ELF-1 (cell line): ENCODE data around the gene FRMD8.

ENCODE experiments used
- DNase-seq: peaks from one replicate; pipeline ENCODE4 v3.0.0-alpha.2; 2016; ENCODE audit warnings: low read depth, low spot score

FRMD8 gene, protein sequence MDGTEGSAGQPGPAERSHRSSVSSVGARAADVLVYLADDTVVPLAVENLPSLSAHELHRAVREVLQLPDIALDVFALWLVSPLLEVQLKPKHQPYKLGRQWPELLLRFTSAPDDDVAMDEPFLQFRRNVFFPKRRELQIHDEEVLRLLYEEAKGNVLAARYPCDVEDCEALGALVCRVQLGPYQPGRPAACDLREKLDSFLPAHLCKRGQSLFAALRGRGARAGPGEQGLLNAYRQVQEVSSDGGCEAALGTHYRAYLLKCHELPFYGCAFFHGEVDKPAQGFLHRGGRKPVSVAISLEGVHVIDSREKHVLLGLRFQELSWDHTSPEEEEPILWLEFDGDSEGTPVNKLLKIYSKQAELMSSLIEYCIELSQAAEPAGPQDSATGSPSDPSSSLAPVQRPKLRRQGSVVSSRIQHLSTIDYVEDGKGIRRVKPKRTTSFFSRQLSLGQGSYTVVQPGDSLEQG

DNA sequence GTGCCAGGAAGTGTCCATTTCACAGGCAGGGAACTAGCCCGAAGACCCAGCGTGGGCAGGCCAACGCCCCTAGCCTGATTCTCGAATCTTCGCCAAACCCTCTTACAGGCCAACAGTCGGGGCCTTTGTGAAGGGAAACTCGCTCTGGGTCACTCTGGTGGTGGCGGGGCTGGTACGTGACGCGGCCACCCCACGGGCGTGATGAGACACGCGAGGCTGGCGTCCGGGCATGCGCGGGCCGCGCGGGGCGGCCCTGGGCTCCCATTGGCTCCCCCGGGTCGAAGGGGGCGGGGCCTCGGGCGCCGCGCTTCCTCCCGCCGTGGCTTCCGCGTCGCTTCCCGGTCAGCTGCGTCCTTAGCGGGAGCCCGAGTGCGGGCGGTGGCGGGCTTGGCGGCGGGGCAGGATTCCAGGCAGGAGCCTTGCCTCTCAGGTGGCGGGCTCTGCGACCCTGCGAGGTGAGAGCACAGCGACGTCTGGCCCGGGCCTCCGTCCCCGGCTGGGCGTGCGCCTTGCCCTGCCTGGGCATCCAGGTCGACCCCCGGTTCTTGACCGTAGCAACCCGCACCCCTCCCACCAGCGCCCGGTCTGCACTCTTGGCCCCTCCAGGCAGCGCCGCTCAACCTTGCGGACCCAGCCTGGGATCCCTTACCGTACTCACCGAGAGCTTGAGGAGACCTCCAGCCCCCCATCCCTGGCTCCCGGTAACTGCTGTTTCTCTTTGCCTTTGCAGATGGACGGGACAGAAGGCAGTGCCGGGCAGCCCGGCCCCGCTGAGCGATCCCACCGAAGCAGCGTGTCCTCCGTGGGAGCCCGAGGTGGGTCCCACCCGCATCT is at the start of gene FRMD8:
TSS of gene FRMD8 (plus strand) at position 331 of the 834 bp plus-strand sequence. CDS start at position 731, 400 bp downstream.
- DNase-seq: peak; percentile 74

DNA sequence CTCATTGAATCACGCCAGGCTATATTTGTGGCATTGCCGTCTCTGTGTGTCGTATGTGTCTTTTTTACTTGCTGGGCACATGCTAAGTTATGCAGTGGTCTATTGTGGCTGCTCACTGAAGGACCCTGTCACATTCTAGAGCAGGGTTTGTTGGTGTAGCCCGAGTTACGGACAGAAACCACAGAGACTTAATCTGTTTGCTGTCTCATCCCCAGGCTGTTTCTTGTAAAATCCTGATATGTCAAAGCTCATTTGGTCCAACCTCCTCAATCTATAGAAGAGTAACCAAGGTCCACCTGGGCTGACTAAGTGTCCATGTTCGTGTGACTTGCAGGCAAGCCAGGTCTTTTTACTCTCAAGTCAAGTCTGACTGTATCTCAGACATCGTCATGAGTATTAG is 47.8 kb upstream of the FRMD8 start:
- DNase-seq: no peak

DNA sequence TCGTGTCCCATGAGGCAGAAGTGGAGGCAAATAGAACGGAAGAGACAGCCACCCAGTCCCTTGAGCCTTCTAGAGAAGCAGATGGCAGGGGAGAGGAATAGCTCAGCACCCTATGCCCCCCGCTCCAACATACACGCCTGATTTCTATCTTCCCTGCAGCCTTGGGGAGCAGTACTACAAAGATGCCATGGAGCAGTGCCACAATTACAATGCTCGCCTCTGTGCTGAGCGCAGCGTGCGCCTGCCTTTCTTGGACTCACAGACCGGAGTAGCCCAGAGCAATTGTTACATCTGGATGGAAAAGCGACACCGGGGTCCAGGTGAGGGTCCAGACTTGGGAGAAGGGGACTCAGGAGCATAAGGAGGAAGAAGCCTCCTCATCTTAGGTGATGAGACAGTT is 46.2 kb upstream of the FRMD8 start:
- DNase-seq: no peak

DNA sequence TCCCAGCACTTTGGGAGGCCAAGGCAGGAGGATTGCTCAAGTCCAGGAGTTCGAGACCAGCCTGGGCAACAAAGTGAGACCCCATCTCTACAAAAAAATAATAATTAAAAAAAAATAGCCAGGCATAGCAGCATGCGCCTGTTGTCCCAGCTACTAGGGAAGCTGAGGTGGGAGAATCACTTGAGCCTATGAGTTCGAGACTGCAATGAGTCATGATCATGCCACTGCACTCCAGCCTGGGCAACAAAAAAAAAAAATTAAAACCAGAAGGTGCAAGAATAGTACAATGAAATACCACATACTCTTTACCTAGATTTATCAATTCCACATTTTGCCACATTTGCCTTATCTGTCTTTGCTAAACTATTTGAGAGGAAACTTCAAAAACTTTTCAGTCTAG is 44.6 kb upstream of the FRMD8 start:
- no peak for DNase-seq

DNA sequence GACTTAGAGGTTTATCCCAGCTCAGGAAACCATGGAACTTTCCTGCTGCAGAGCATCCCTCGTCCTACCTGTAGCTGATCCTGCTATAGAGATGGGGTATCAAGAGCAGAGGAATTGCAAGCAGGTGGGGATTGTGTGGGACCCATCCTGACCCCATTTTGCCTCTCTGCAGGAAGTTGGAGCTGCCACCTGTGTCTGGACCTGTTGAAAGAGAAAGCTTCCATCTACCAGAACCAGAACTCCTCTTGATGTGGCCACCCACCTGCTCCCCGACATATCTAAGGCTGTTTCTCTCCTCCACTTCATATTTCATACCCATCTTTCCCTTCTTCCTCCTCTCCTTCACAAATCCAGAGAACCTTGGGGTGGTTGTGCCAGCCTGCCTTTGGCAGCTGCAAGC is 34.9 kb upstream of the FRMD8 start:
- no peak for DNase-seq

DNA sequence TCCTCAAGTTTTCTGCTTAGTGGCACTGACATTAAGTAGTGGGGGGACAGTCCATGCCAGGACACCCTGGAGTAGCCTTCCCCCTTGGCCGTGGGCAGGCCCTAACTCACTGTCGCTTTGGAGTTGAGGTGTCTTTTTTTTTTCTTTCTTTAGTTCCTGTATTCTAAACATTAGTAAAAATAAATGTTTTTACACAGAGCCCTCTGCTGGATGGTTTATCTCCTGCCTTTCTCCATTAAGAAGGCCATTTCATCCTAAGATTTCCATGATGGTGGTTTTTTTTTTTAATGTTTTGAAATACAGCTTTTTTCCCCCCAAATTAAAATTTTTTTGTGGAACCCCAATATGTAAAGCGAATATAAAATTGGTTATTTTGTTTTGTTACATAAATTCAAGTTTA is 33.7 kb upstream of the FRMD8 start:
- no peak for DNase-seq

DNA sequence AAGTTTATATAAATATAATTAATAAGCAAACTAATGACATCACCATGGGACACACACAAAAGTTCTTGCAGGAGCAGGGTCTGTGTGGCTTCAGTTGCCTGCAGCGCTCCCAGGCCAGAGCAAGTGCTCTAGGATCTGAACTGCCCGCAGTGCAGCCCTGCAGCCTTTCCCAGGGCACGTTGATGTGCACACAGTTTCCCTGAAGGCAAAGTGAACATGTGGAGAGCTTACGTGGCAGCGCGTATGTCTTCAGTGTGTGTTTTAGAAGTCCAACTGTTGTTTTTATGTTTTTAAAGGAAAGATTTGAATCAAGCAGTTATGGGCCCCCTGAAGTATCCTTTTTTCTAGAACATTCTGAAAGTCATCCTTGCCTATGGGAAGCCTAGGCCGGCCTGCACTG is 33.1 kb upstream of the FRMD8 start:
- DNase-seq: no peak

DNA sequence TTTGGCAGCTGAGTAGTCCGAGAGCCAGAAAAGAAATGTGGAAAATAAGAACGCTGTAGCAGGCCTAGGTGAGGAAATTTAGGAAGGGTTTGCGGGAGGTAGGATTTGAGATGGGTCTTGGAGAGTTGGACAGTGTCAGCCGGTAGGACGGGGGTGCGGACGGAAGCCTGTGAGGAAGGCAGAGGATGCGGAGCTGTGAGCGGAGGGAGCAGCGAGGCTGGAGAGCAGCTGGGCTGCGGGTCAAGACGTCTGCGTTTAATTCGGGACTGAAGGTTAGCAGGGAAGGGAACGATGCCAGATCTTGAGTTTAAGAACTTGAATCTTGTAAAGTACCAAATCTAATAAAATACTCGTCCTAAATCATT is 32.6 kb upstream of the FRMD8 start:
- no peak for DNase-seq

DNA sequence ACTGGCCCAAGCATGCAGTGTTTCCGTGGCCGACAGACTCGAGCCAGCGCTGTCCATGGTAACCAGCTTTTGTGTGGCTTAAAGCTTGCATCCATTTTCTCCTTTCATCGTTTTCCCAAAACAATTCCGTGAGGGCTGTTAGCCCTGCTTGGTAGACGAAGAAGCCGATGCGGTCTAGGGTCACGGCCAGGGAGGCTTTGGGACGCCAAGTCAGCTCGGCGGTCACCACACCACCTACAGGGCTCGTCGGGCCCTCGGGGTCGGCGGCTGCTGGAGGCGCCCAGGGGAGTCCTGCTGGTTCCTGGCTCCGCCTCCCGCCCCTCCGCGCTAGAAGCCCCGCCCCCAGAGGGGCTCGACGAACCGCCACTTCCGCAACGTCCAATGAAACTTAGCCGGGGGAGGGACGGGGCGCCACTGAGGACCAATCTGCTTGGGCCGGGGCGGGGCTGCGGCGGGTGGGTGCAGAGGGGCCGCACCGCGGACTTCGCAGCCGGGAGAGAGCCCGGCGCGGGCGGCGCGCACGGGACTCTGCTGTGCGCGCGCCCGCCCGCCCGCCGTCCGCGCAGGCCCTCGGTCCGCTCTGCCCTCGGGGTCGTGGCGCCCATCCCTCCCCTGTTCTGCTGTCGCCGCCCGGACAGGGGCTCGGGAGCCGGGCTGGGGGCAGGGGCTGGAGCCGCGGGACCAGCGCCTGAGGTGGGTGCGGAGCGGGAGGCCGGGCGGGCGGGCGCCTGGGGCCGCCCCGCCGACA is 32.0 kb upstream of the FRMD8 start, which contains the start of gene TIGD3:
TSS of gene TIGD3 (plus strand) at position 487 of the 748 bp plus-strand sequence. CDS start 1,058 bp downstream, outside the sequence.
- peak; percentile 97 for DNase-seq

DNA sequence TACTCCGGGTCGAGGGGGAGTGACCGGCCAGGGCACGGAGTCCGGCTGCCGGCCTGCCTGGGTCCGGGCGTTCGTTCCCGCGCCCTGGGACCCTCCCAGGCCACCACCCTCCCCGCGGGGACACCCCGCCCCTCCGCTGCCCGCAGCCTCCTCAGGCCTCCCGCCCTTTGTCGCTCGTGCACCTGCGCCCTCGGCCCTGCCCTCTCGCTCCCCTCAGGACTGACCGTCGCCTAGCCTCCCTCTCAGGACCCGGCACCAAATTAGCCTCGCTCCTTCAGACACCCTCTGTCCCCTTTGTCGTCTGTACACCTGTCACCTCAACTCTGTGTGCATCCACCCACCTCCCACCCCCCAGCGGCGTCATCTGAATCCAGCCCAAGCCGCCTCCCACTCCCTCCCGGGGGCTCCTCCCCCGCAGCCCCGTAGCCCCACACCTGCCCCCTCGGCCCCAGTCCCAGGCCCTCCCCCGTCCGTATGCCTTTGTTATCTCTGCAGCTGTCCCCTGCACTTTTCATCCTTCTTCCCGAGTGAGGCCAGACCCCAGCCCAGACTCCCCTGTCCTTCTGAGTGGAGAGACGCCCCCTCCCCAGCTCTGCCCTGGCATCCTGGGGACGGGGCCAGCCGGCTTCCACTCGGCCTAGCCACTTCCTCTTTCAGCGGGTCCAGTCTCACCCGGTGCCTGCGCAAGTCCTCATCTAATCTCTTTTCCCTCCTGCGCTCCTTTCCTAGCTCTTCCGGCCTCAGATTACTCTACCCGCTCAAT is 31.2 kb upstream of the FRMD8 start:
- DNase-seq: no peak

DNA sequence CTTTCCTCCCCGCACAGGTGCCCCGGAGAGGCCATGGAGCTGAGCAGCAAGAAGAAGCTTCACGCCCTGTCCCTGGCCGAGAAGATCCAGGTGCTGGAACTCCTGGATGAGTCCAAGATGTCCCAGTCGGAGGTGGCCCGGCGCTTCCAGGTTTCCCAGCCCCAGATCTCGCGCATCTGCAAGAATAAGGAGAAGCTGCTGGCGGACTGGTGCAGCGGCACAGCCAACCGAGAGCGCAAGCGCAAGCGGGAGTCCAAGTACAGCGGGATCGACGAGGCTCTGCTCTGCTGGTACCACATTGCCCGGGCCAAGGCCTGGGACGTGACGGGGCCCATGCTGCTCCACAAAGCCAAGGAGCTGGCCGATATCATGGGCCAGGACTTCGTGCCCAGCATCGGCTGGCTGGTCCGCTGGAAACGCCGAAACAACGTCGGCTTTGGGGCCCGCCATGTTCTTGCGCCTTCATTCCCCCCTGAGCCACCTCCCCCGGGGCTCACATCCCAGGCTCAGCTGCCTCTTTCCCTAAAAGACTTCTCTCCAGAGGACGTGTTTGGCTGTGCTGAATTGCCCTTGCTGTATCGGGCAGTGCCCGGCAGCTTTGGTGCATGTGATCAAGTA is 30.6 kb upstream of the FRMD8 start:
- peak; percentile 69 for DNase-seq

DNA sequence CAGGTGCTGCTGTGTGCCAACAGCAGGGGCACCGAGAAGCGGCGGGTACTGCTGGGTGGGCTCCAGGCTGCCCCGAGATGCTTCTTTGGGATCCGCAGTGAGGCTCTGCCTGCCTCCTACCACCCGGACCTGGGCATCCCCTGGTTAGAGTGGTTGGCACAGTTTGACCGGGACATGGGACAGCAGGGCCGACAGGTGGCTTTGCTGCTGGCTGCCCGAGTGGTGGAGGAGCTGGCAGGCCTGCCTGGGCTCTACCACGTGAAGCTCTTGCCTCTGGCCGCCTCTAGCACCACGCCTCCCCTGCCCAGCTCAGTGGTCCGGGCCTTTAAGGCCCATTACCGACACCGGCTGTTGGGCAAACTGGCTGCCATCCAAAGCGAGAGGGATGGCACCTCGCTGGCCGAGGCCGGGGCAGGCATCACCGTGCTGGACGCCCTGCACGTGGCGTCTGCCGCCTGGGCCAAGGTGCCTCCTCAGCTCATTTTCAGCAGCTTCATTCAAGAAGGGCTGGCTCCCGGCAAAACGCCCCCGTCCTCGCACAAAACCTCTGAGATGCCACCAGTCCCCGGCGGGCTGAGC is 30.0 kb upstream of the FRMD8 start:
- DNase-seq: no peak

DNA sequence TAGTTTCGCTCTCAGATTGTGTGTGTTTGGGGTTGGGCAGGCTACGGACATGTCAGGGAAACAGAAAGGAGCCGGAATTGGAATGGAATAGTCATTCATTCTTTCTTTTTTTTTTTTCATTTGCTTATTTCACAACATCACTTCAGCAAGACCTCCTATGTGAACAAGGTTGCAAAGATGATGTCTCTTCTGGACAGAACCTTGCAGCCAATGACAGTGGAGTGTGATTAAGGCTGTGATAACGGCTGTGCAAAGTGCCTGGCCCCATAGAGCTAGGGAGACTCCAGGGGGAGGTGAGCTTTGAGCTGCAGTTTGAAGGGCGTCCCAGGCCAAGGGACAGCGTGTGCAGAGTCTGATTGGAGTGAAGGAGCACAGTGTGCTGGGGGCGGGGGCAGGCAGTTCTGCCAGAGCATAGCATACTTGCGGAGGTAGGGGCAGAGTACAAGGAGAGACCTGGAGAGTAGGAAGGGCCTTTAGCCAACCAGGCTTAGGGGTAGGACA is 28.5 kb upstream of the FRMD8 start:
- no peak for DNase-seq

DNA sequence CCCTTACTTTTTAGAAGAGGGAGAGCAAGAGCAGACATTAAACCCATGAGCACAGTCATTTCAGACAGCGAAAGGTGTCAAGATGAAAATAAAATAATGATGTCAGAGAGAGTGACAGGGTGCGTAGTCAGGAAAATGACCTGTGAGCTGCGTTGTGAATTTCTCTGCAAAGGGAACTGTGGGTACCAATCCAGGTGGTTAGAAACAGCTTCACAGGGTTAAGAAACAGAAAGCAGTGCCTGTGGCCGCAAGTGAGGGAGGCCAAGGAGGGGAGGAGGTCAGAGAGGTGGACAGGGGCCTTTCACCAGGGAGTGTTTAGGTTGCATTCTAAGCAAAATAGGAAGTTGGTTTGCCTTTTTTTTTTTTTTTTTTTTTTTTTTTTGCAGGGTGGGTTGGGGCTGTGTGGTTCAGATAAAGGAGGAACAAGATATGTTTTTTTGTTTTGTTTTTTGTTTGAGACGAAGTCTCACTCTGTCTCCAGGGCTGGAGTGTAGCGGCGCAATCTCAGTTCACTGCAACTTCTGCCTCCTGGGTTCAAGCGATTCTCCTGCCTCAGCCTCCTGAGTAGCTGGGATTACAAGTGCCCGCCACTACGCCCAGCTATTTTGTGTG is 24.0 kb upstream of the FRMD8 start:
- no peak for DNase-seq

DNA sequence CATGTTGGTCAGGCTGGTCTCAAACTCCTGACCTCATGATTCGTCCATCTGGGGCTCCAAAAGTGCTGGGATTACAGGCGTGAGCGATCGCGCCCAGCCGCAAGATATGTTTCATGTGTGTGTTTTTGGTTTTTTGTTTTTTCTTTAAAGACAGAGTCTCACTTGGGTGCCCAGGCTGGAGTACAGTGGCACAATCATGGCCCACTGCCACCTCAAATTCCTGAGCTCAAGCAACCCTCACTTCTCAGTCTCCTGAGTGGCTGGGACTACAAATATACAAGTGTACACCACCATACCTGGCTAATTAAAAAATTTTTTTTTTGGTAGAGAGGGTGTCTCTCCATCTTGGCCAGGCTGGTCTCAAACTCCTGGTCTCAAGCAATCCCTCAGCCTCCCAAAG is 23.5 kb upstream of the FRMD8 start:
- DNase-seq: no peak

DNA sequence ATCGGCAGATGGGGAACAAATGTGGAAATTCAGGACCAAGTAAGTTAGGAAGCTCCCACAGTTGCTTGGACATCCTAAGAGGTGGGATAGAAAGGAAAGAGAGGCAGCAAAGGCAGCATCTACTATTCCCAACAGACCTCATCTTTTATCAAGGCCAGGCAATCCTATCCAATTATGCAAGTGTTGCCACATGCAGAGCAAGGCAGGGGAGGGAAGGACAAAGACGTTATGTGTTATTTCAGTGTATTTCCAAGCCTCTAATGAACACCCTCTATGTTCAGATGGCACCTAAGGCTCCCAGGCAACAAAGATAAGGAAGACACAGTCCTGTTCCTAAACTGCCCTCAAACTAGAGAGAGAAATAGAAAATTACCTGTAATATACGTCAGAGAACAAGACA is 22.7 kb upstream of the FRMD8 start:
- no peak for DNase-seq

DNA sequence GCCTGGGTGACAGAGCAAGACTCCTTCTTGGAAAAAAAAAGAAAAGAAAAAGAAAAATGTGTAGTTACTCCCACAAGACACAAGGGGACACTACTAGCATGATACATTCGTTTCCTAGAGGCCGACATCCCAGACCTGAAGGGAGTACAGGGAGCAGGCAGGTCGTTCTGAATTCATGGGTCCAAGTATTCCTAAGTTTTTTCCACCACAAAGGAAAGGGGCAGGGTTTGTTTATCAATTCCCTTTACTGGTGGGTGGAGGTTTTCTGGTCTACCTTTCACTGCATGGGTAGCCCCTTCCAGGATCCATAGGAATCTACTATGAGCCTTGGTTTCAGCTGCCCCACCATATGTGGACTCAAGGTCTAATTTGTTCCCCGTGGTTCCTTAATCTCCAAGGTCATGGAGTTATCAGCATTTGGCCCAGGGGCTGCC is 20.1 kb upstream of the FRMD8 start:
- DNase-seq: peak; percentile 68

DNA sequence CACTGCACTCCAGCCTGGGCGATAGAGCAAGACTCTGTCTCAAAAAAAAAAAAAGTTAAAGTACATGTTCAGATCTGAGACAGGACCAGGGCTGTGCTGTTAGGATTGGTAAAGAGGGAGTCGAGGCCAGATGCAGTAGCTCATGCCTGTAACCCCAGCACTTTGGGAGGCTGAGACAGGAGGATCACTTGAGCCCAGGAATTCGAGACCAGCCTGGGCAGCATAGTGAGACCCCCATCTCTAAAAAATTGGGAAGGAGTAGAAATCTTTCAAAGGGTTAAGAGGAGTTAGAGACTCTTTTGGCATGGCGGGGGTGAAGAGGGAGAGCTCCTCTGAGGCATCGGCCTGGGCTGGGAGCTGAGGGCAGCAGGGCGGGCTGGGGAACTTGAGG is 15.8 kb upstream of the FRMD8 start:
- no peak for DNase-seq

DNA sequence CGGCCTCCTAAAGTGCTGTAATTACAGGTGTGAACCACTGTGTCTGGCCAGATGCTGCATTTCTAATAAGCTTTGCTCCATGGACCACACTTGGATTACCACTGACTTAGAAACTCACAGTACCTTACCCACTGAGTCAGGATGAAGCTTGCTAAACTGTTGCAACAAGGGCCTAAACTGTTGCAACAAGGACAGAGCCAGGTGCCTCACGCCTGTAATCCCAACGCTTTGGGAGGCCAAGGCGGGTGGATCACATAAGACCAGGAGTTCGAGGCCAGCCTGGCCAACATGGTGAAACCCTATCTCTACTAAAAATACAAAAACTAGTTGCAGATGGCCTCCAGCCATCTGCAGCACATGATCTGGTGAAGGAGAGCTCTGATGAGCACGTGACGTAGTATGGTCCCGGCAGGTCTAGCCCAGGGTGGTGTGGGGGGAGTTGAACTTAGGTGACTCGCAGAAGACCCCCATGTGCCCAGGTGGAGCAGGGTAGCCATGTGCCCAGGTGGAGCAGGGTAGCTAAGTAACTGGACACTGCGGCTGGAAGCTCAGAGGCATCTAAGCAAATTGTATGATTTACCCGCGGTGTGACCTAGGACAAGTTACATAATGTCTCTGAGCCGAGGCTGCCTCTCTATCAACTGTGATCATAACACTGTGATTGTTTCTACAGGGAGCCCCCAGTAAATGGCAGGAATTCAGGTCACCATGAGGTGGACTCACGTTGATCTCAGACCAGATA is 12.4 kb upstream of the FRMD8 start:
- no peak for DNase-seq
